Measurements from ENCODE around the gene GASK1A. TPM values are rescaled to one million over a fixed set of nuclear protein-coding genes. Genes with fewer than 3 reads are reported as not detected.
A peak's percentile ranks its signal among the peaks of the same experiment; 100 is the strongest.

Gene GASK1A
- polyA plus RNA-seq, 1 donor, result 5.0 TPM

DNA sequence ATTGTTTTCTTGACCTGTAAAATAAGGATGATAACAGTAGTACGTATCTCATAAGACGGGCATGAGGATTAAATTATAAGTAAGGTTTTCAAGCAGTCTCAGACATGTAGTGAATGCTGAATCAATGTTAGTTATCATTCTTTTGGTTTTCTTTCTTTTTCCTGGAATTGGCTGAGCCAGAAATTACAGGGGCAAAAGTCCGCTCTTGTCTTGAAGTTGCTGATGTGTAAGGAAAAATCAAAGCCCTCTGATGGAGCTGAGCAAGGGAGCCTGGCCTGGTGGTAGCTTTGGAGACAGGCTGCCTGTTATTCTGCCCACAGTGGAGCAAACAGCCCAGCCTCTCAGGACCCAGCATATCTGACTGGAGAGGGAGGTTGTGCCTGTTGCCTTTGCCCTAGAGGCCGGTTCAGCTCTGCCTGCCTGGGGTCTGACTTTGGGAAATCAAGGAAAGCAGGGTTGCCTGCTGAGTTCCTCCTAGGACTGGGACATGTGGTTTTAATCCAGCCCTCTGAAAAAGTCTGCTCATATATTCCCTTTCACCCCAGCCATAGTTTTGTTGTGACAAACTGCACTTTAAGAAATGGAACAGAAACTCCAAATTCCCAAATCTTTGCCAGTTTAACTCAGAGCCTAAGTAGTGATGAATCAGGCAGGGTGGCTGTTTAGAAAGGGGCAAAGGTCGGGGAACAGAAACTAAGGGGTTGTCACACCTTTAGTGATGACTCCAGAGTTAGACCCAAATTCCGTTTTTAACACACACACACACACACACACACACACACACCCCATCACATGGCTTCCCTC, 40.1 kb downstream of the GASK1A start:
- H3K36me3 ChIP-seq (ENCODE audit: control insufficient read depth, insufficient read depth, low read length), result no peaks in the 10 kb centered on the region
- 17% methylated on average over 1 of the region's 6 CpGs for WGBS (ENCODE audit: insufficient coverage, low lambda C conversion rate)
- H3K4me3 ChIP-seq (ENCODE audit: low read length), result no peak overlapping the region
- H3K27me3 ChIP-seq (ENCODE audit: control insufficient read depth, insufficient read depth, low read length), result no peaks in the 10 kb centered on the region
- peak overlapping the region; percentile 75 for H3K27ac ChIP-seq (ENCODE audit: low read length)
- DNase-seq, result peak; percentile 38 to 75
- H3K4me1 ChIP-seq (ENCODE audit: control insufficient read depth, insufficient read depth, low read length), result peaks cover 27% of the 10 kb centered on the region
- no peaks in the 10 kb centered on the region for H3K9me3 ChIP-seq (ENCODE audit: control insufficient read depth, low read depth, low read length)

DNA sequence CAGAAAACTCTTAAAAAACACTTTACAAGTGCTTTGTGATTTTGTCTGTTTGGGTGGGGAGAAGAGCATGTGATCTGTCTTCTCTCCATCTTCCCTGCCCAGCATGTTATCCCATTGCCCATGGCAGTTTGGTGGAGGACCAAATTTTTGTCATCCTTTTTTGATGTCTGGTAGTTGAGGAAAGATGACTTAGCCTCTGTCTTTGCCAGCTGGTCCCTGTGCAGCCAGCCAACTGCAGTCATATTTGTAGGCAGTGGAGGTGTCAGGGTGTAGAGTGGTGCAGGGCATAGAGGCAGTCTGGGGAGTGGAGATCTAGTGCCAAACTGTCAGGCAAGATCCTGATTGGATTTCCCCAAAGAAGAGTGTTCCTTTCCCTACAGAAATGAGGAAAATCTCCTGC, 40.7 kb downstream of the GASK1A start:
- no peak for DNase-seq
- H3K27me3 ChIP-seq (ENCODE audit: control insufficient read depth, insufficient read depth, low read length), result no peaks in the 10 kb centered on the region
- H3K27ac ChIP-seq (ENCODE audit: low read length), result peak overlapping the region; percentile 75

DNA sequence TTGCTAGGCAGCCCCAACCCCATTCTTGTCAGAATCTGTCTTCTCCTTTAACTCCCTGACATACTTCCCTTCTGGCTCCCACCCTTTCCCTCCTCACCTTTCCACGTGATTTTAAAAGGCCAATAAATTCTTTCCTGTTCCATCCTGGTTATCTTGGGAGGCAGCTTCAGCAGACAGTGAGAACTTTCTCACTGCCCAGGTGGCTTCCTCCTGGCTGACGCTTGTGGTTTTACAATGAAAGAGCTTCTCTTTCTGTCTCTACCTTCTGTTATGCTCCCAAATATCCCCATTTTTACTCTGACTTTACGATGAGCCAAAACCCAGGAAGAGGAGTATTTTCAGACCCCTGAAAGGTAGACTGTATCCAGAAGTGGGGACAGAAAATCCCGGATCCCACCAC, 42.1 kb downstream of the GASK1A start:
- Histone ChIP-seq H3K27me3 (ENCODE audit: control insufficient read depth, insufficient read depth, low read length) (no peaks in the 10 kb centered on the region), H3K9me3 (ENCODE audit: control insufficient read depth, low read depth, low read length) (no peaks in the 10 kb centered on the region), H3K36me3 (ENCODE audit: control insufficient read depth, insufficient read depth, low read length) (no peaks in the 10 kb centered on the region), H3K4me1 (ENCODE audit: control insufficient read depth, insufficient read depth, low read length) (peaks cover 27% of the 10 kb centered on the region), H3K4me3 (ENCODE audit: low read length) (no peak overlapping the region), H3K27ac (ENCODE audit: low read length) (peak overlapping the region; percentile 28)
- DNase-seq, result peak in 1 of 2 donors; percentile 20
- WGBS (ENCODE audit: insufficient coverage, low lambda C conversion rate), result no CpG with 5 or more reads among the region's 4 CpGs

More for the DNA sequence above, 40.7 kb downstream of the GASK1A start:
- no peak overlapping the region for H3K4me3 ChIP-seq (ENCODE audit: low read length)
- H3K9me3 ChIP-seq (ENCODE audit: control insufficient read depth, low read depth, low read length), result no peaks in the 10 kb centered on the region
- no peaks in the 10 kb centered on the region for H3K36me3 ChIP-seq (ENCODE audit: control insufficient read depth, insufficient read depth, low read length)
- peaks cover 27% of the 10 kb centered on the region for H3K4me1 ChIP-seq (ENCODE audit: control insufficient read depth, insufficient read depth, low read length)

DNA sequence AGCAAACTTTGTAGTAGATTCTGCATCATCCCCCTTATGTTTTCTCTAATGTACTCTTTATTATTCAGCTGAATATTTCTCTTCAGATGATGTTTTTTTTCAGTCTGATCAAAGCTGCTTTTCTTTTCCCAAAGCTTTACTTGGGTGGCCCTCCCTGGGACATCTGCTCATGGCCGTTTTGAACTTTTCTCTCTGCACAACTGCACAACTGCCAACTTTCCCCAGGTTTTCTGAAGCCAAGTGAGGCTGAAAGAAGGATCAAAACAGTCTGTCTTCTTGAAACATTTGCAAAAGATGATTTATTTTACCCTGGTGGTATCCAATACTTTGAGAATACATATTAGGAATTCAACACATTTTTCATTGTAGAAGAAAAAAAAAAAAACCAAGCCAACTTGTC, 43.0 kb downstream of the GASK1A start:
- H3K9me3 ChIP-seq (ENCODE audit: control insufficient read depth, low read depth, low read length), result no peaks in the 10 kb centered on the region
- WGBS (ENCODE audit: insufficient coverage, low lambda C conversion rate), result no CpG with 5 or more reads among the region's 1 CpG
- no peak overlapping the region for H3K4me3 ChIP-seq (ENCODE audit: low read length)
- no peak overlapping the region for H3K27ac ChIP-seq (ENCODE audit: low read length)
- H3K27me3 ChIP-seq (ENCODE audit: control insufficient read depth, insufficient read depth, low read length), result no peaks in the 10 kb centered on the region
- H3K4me1 ChIP-seq (ENCODE audit: control insufficient read depth, insufficient read depth, low read length), result peaks cover 27% of the 10 kb centered on the region
- DNase-seq, result no peak
- H3K36me3 ChIP-seq (ENCODE audit: control insufficient read depth, insufficient read depth, low read length), result no peaks in the 10 kb centered on the region

DNA sequence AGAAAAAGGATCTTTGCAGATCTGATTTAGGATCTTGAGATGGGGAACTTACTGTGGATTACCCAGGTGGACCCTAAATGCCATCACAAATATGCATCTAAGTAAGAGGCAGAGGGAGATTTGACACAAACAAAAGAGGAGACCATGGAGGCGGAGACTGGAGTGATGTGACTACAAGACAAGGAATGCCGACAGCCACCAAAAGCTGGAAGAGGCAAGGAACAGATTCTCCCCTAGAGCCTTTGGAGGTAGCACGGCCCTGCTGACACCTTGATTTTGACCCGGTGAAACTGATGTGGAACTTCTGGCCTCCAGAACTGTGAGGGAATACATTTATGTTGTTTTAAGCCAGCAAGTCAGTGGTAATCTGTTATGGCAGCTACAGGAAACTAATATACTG, 44.0 kb downstream of the GASK1A start:
- H3K4me1 ChIP-seq (ENCODE audit: control insufficient read depth, insufficient read depth, low read length), result peaks cover 27% of the 10 kb centered on the region
- 80% methylated on average over 2 of the region's 4 CpGs for WGBS (ENCODE audit: insufficient coverage, low lambda C conversion rate)
- H3K4me3 ChIP-seq (ENCODE audit: low read length), result no peak overlapping the region
- DNase-seq, result no peak
- H3K9me3 ChIP-seq (ENCODE audit: control insufficient read depth, low read depth, low read length), result no peaks in the 10 kb centered on the region
- H3K36me3 ChIP-seq (ENCODE audit: control insufficient read depth, insufficient read depth, low read length), result no peaks in the 10 kb centered on the region
- H3K27ac ChIP-seq (ENCODE audit: low read length), result no peak overlapping the region
- no peaks in the 10 kb centered on the region for H3K27me3 ChIP-seq (ENCODE audit: control insufficient read depth, insufficient read depth, low read length)

DNA sequence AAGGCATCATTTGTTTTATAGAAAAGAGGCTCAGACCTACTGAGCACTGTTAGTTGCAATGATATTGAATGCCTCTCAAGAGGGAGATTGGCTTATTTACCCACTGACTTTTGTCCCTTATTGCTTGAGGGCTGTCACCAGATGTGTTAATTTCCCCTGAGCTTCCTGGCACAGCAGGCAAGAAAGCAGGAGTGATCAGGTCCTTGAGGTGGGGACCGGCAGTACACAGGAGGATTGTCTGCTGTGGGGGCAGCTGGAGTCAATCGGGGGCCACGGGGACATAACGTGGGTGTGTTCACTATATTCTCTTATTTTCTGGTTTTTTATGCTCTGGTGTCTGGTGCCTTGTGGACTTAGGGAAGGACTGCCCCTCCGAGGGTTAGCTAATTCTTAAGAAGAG, 44.6 kb downstream of the GASK1A start:
- Histone ChIP-seq H3K27me3 (ENCODE audit: control insufficient read depth, insufficient read depth, low read length) (no peaks in the 10 kb centered on the region), H3K27ac (ENCODE audit: low read length) (no peak overlapping the region), H3K9me3 (ENCODE audit: control insufficient read depth, low read depth, low read length) (no peaks in the 10 kb centered on the region), H3K36me3 (ENCODE audit: control insufficient read depth, insufficient read depth, low read length) (no peaks in the 10 kb centered on the region), H3K4me1 (ENCODE audit: control insufficient read depth, insufficient read depth, low read length) (peaks cover 30% of the 10 kb centered on the region), H3K4me3 (ENCODE audit: low read length) (no peak overlapping the region)
- no peak for DNase-seq
- 100% methylated on average over 1 of the region's 5 CpGs for WGBS (ENCODE audit: insufficient coverage, low lambda C conversion rate)

DNA sequence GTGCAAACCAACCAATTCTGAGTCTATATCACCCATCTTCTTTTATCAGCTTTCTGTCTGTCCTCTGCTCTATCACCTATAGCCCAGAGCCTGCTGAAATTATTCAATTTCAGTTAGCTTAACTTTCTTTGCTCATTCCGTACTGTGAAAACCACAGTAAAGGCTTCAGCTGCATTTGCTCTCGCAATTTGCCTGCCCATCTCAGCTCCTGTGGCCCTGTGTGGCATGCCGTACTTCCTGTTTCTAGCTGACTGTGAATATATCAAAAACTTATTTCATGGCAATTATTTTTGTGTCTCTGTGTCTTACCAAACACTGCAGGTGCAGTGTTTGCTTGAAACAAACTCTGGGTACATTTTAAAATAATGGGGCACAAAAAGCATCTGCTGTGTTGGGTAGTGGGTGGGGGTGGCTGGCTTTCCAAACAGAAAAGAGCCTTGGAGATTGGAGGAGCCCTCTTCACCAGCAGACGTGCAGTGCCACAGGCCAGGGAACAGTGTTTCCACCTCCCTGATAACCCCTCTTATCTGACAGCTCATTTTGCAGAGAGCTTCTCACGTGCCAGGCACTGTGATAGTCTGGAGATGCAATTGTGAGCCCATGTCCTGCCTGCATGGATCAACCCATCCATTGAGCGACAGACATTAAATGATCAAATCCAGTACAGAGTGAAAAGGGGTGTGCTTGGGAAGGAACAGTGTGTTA, 45.2 kb downstream of the GASK1A start:
- Histone ChIP-seq H3K9me3 (ENCODE audit: control insufficient read depth, low read depth, low read length) (no peaks in the 10 kb centered on the region), H3K27me3 (ENCODE audit: control insufficient read depth, insufficient read depth, low read length) (no peaks in the 10 kb centered on the region), H3K4me1 (ENCODE audit: control insufficient read depth, insufficient read depth, low read length) (peaks cover 32% of the 10 kb centered on the region), H3K27ac (ENCODE audit: low read length) (no peak overlapping the region), H3K4me3 (ENCODE audit: low read length) (no peak overlapping the region), H3K36me3 (ENCODE audit: control insufficient read depth, insufficient read depth, low read length) (no peaks in the 10 kb centered on the region)
- WGBS (ENCODE audit: insufficient coverage, low lambda C conversion rate), result 80% methylated on average over 1 of the region's 6 CpGs
- DNase-seq, result no peak

DNA sequence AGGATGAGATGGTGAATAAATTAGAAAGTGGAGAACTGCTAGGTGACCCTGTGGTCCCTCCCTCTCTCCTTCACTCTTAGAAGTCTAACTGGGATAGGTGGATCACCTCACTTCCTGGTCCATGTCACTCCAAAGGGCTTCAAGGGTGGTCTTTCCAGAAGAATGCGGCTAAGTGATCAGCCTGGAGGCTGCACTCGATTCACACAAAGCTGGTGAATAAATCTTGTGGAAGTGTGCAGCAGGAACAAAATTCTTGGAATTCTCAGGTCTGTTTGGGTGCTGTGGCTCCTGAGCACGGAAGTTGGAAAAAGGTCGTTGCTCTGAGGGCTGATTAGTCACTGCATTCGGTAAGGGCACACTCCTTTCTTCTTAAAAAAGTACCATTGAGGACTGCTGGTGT, 46.3 kb downstream of the GASK1A start:
- Histone ChIP-seq H3K27me3 (ENCODE audit: control insufficient read depth, insufficient read depth, low read length) (no peaks in the 10 kb centered on the region), H3K9me3 (ENCODE audit: control insufficient read depth, low read depth, low read length) (no peaks in the 10 kb centered on the region), H3K4me3 (ENCODE audit: low read length) (no peak overlapping the region), H3K27ac (ENCODE audit: low read length) (no peak overlapping the region), H3K4me1 (ENCODE audit: control insufficient read depth, insufficient read depth, low read length) (peaks cover 25% of the 10 kb centered on the region), H3K36me3 (ENCODE audit: control insufficient read depth, insufficient read depth, low read length) (no peaks in the 10 kb centered on the region)
- 80% methylated on average over 1 of the region's 5 CpGs for WGBS (ENCODE audit: insufficient coverage, low lambda C conversion rate)
- DNase-seq, result no peak

DNA sequence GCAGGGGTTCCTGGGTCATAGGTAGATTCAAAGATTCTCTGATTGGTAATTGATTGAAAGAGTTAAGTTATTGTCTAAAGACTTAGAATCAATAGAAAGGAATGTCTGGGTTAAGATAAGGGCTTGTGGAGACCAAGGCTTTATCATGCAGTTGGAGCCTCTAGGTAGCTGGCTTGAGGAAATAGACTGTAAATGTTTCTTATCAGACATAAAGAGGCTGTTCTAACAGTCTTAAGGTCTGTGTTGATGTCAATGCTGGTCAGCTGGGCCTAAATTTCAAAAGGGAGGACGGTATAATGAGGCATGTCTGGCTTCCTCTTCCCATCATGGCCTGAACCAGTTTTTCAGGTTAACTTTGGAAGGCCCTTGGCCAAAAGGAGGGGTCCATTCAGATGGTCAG, 48.9 kb downstream of the GASK1A start:
- DNase-seq, result peak in 1 of 2 donors; percentile 53
- Histone ChIP-seq H3K27ac (ENCODE audit: low read length) (peak overlapping the region; percentile 79), H3K27me3 (ENCODE audit: control insufficient read depth, insufficient read depth, low read length) (no peaks in the 10 kb centered on the region), H3K4me1 (ENCODE audit: control insufficient read depth, insufficient read depth, low read length) (peaks cover 20% of the 10 kb centered on the region), H3K36me3 (ENCODE audit: control insufficient read depth, insufficient read depth, low read length) (peaks cover 2% of the 10 kb centered on the region), H3K4me3 (ENCODE audit: low read length) (no peak overlapping the region), H3K9me3 (ENCODE audit: control insufficient read depth, low read depth, low read length) (no peaks in the 10 kb centered on the region)
- no CpG with 5 or more reads among the region's 1 CpG for WGBS (ENCODE audit: insufficient coverage, low lambda C conversion rate)

DNA sequence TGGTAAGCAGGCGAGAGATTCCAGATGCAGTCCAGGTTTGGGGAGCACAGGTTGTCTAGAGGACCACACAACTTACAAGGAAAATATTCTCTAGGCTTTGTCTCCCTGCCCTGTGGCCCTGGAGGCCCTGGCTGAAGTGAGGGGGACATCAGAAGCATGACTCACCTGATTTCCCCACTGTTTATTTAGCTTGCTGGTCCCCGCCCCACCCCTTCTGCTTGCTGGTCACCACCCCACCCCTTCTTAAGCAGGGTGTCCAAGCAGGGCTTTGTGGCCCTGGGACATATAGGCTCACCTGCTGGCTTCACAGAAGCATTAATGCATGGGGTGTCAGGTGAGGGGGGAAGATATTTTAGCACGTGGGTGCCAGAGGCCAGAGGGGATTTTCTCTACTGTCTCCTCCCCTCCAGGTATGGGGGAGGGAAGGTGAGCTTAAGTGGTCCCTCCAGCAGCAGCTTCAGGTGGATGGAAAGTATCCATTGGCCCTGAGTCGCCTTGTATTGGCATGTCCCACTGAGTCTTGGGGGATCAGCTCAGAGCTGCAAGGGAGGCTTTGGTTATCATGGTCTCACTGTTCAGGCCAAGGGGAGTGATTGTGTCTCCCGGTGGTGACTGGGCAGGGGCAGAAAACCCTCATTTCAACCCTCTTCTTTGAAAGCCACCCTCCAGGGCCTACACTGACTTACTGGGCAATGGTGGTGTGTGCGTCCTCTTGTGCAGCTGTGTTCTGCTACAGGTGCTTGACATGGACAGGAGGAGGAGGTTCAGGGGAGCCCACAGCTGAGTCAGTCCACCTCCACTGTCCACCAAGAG, 49.8 kb downstream of the GASK1A start:
- Histone ChIP-seq H3K9me3 (ENCODE audit: control insufficient read depth, low read depth, low read length) (no peaks in the 10 kb centered on the region), H3K4me1 (ENCODE audit: control insufficient read depth, insufficient read depth, low read length) (peaks cover 20% of the 10 kb centered on the region), H3K4me3 (ENCODE audit: low read length) (no peak overlapping the region), H3K36me3 (ENCODE audit: control insufficient read depth, insufficient read depth, low read length) (peaks cover 5% of the 10 kb centered on the region), H3K27ac (ENCODE audit: low read length) (peak overlapping the region; percentile 79), H3K27me3 (ENCODE audit: control insufficient read depth, insufficient read depth, low read length) (no peaks in the 10 kb centered on the region)
- no CpG with 5 or more reads among the region's 6 CpGs for WGBS (ENCODE audit: insufficient coverage, low lambda C conversion rate)
- peak; percentile 66 to 79 for DNase-seq
